Thyroid gland (tissue), 4 donors: ENCODE data around the gene CRTAC1. TPM values are rescaled to one million over a fixed set of nuclear protein-coding genes. Genes with fewer than 3 reads are reported as not detected.

Experiments used
- DNase-seq, 2 donors: peaks; one replicate each; pipeline ENCODE4 v3.0.0-alpha.2; 2019
- H3K27ac ChIP-seq, 3 donors: fragments of 200-600 bp; sonication (generic); 1 replicate in 2 of 3; 2 replicates in 1 of 3; pipeline ENCODE4 v1.5.1; 2016 to 2019; ENCODE audit warnings: mild to moderate bottlenecking in 1 of 3, moderate library complexity in 1 of 3
- H3K27me3 ChIP-seq: fragments of 200-600 bp; sonication (generic); one replicate; pipeline ENCODE4 v1.5.1; 2019
- H3K36me3 ChIP-seq, 2 donors: fragments of 200-600 bp; sonication (generic); one replicate each; pipeline ENCODE4 v1.5.1; 2016 to 2019
- H3K4me1 ChIP-seq, 2 donors: fragments of 200-600 bp; sonication (generic); one replicate each; pipeline ENCODE4 v1.5.1; 2017 to 2019
- H3K4me3 ChIP-seq, 3 donors: fragments of 200-600 bp; sonication (generic); replicated peaks in 1 of 3; 1 replicate in 2 of 3; 2 replicates in 1 of 3; pipeline ENCODE4 v1.5.1; 2016; ENCODE audit warnings: mild to moderate bottlenecking in 1 of 3
- H3K9me3 ChIP-seq: fragments of 200-600 bp; sonication (generic); one replicate; pipeline ENCODE4 v1.5.1; 2017
- CTCF ChIP-seq, 6 experiments: fragments of 200-600 bp in 3 of 6; fragments of 450-650 bp in 3 of 6; sonication (generic) in 3 of 6; IDR thresholded peaks; one replicate each; pipeline ENCODE4 v1.5.1; 2016 to 2019; ENCODE audit warnings: antibody characterized with exemption in 6 of 6, mild to moderate bottlenecking in 2 of 6, inconsistent platforms in 1 of 6, moderate library complexity in 1 of 6
- POLR2A ChIP-seq, 2 donors: fragments of 450-650 bp; IDR thresholded peaks; one replicate each; pipeline ENCODE4 v1.6.1; 2017; ENCODE audit warnings: antibody characterized with exemption in 2 of 2, mild to moderate bottlenecking in 2 of 2, moderate library complexity in 1 of 2
- WGBS, 2 donors: methylation state at CpG; one replicate each; pipeline ENCODE4 v1.1.5; 2017; 5-methylcytosine and 5-hydroxymethylcytosine counted together
- intact Hi-C: fragments of 100-400 bp; cut with DNase I; formaldehyde crosslinking; loops from one replicate; pipeline ENCODE4 v1.15.1; 2023
- total RNA-seq, 4 donors: library from RNA; depleted of rRNA; stranded (reverse); fragments of >200 nt; gene quantifications; one replicate each; pipeline ENCODE4 v1.2.3, GENCODE V29; 2016

Gene CRTAC1
- total RNA-seq = 1 to 10 TPM; 2.6 to 7.3 (median 3.7) TPM

GRCh38 chr10:98030093-98030821 is at the start of gene CRTAC1:
TSS of gene CRTAC1 (minus strand) at chr10:98030621. CDS start at chr10:98030472, 149 bp downstream.
- peaks cover 6% of the 10 kb centered on the region for H3K27me3 ChIP-seq
- peaks cover 12 to 16% of the 10 kb centered on the region in 2 donors for H3K4me1 ChIP-seq
- intact Hi-C loops = no loop called here
- 0% methylated on average over 2 of the region's 86 CpGs; no CpG with 5 or more reads in 1 of the 2 donors for WGBS, 2 donors
- no peak within 1 kb of the TSS for H3K27ac ChIP-seq
- H3K4me3 ChIP-seq = peak within 1 kb of the TSS in 2 of 3 donors; percentile 6 to 38
- TF ChIP-seq CTCF (IDR thresholded peaks at IDR 0.05) (peak in 1 of 6 experiments; percentile 8), POLR2A (IDR thresholded peaks at IDR 0.05) (peak in 1 of 2 donors; percentile 68)
- peak; percentile 61 to 75 for DNase-seq
- no peaks in the 10 kb centered on the region for H3K36me3 ChIP-seq
- H3K9me3 ChIP-seq = no peaks in the 10 kb centered on the region

GRCh38 chr10:98078774-98079173 is 48.4 kb upstream of the CRTAC1 start:
- H3K27me3 ChIP-seq = no peaks in the 10 kb centered on the region
- intact Hi-C loops = no loop called here
- WGBS, 2 donors = 90 to 91% methylated on average over 1 of the region's 1 CpG
- H3K36me3 ChIP-seq = no peaks in the 10 kb centered on the region
- H3K4me1 ChIP-seq = no peaks in the 10 kb centered on the region
- DNase-seq = no peak
- H3K4me3 ChIP-seq = no peak overlapping the region
- TF ChIP-seq POLR2A (IDR thresholded peaks at IDR 0.05) (no peak), CTCF (IDR thresholded peaks at IDR 0.05) (no peak)
- H3K27ac ChIP-seq = no peak overlapping the region
- no peaks in the 10 kb centered on the region for H3K9me3 ChIP-seq

- intact Hi-C loops = no loop called here
- WGBS, 2 donors = 72 to 73% methylated on average over 1 of the region's 1 CpG
- Histone ChIP-seq H3K4me1 (no peaks in the 10 kb centered on the region), H3K36me3 (no peaks in the 10 kb centered on the region), H3K4me3 (no peak overlapping the region), H3K27ac (no peak overlapping the region), H3K9me3 (no peaks in the 10 kb centered on the region), H3K27me3 (no peaks in the 10 kb centered on the region)
- no peak for TF ChIP-seq POLR2A (IDR thresholded peaks at IDR 0.05)
- no peak for DNase-seq
Observed at GRCh38 chr10:98077223-98077622, 46.8 kb upstream of the CRTAC1 start.

GRCh38 chr10:98076086-98076485 is 45.7 kb upstream of the CRTAC1 start:
- no peaks in the 10 kb centered on the region for H3K27me3 ChIP-seq
- no peaks in the 10 kb centered on the region for H3K36me3 ChIP-seq
- H3K27ac ChIP-seq = no peak overlapping the region
- no peaks in the 10 kb centered on the region for H3K9me3 ChIP-seq
- H3K4me3 ChIP-seq = no peak overlapping the region
- no peaks in the 10 kb centered on the region for H3K4me1 ChIP-seq
- DNase-seq = no peak
- WGBS, 2 donors = 63 to 65% methylated on average over 7 of the region's 7 CpGs
- TF ChIP-seq CTCF (IDR thresholded peaks at IDR 0.05) (no peak), POLR2A (IDR thresholded peaks at IDR 0.05) (no peak)
- intact Hi-C loops = no loop called here

- TF ChIP-seq CTCF (IDR thresholded peaks at IDR 0.05) (no peak), POLR2A (IDR thresholded peaks at IDR 0.05) (no peak)
- no peaks in the 10 kb centered on the region for H3K9me3 ChIP-seq
- intact Hi-C loops = no loop called here
- peak in 1 of 2 donors; percentile 34 for DNase-seq
- no peaks in the 10 kb centered on the region for H3K4me1 ChIP-seq
- no peak overlapping the region for H3K27ac ChIP-seq
- WGBS, 2 donors = 4 to 9% methylated on average over 2 of the region's 2 CpGs
- H3K4me3 ChIP-seq = no peak overlapping the region
- no peaks in the 10 kb centered on the region for H3K36me3 ChIP-seq
- H3K27me3 ChIP-seq = no peaks in the 10 kb centered on the region
Observed at GRCh38 chr10:98074315-98074911, 44.0 kb upstream of the CRTAC1 start.
